Suprapubic skin (tissue), 4 donors: ENCODE measurements around the gene RASIP1. TPM values are rescaled to one million over a fixed set of nuclear protein-coding genes. Genes with fewer than 3 reads are reported as not detected.
"Not testable (repeated sequence)": the region's sequence is repeated elsewhere in the genome, so short reads cannot be mapped to it uniquely, and the experiment has no call there.

Experiments used
- DNase-seq, 2 donors: peaks; one replicate each; pipeline ENCODE4 v3.0.0-alpha.2; 2019; ENCODE audit warnings: low spot score in 2 of 2
- H3K27ac ChIP-seq: fragments of 200-600 bp; sonication (generic); one replicate; pipeline ENCODE4 v1.5.1; 2019
- H3K27me3 ChIP-seq: fragments of 200-600 bp; sonication (generic); one replicate; pipeline ENCODE4 v1.5.1; 2019
- H3K36me3 ChIP-seq: fragments of 200-600 bp; sonication (generic); one replicate; pipeline ENCODE4 v1.5.1; 2019
- H3K4me1 ChIP-seq: fragments of 200-600 bp; sonication (generic); one replicate; pipeline ENCODE4 v1.5.1; 2019
- H3K4me3 ChIP-seq: fragments of 200-600 bp; sonication (generic); one replicate; pipeline ENCODE4 v1.5.1; 2019; ENCODE audit warnings: mild to moderate bottlenecking
- H3K9me3 ChIP-seq: fragments of 200-600 bp; sonication (generic); one replicate; pipeline ENCODE4 v1.5.1; 2019
- EP300 ChIP-seq: sonication (generic); formaldehyde crosslinking; IDR thresholded peaks from one replicate; pipeline ENCODE4 v1.6.1; 2017; ENCODE audit warnings: antibody characterized with exemption
- POLR2A ChIP-seq, 2 donors: fragments of 450-650 bp; IDR thresholded peaks; one replicate each; pipeline ENCODE4 v1.6.1; 2017; ENCODE audit warnings: antibody characterized with exemption in 2 of 2, mild to moderate bottlenecking in 2 of 2, moderate library complexity in 2 of 2
- POLR2AphosphoS5 ChIP-seq, 3 donors: sonication (generic); formaldehyde crosslinking; IDR thresholded peaks; one replicate each; pipeline ENCODE4 v1.6.1; 2017; ENCODE audit warnings: antibody characterized with exemption in 3 of 3
- WGBS: methylation state at CpG from one replicate; pipeline ENCODE4 v1.1.5; 2018; 5-methylcytosine and 5-hydroxymethylcytosine counted together
- total RNA-seq, 4 donors: library from RNA; depleted of rRNA; stranded (reverse); fragments of >200 nt; gene quantifications; one replicate each; pipeline ENCODE4 v1.1.0, GENCODE V29; 2016
- TF ChIP-seq, protein P1 (sequence below), 2 donors: fragments of 200-600 bp in 1 of 2; fragments of 450-650 bp in 1 of 2; sonication (generic) in 1 of 2; IDR thresholded peaks; one replicate each; pipeline ENCODE4 v1.5.1; 2016 to 2019; ENCODE audit warnings: antibody characterized with exemption in 2 of 2, mild to moderate bottlenecking in 1 of 2, moderate library complexity in 1 of 2

Gene RASIP1
- total RNA-seq, 4 donors from 2014 or later = 5.1 to 16.1 (median 6.5) TPM

DNA sequence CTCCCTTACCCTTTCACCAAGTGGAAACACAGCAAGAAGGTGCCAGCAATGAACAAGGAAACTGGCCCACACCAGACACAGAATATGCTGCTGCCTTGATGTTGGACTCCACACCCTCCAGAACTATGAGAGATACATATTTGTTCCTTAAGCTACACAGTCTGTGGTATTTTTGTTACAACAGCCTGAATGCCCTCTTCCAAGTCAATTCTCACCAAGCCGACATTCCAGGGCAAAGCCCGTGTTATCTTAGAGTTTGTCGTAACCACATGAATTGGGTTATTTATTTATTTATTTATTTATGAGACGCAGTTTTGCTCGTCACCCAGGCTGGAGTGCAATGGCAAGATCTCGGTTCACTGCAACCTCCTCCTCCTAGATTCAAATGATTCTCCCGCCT lies 29.9 kb upstream of the RASIP1 start:
- no peak for DNase-seq
- 75% methylated on average over 7 of the region's 7 CpGs for WGBS
- Histone ChIP-seq H3K4me3 (no peak overlapping the region), H3K4me1 (peaks cover 13% of the 10 kb centered on the region), H3K9me3 (no peaks in the 10 kb centered on the region), H3K27ac (peak overlapping the region; percentile 60), H3K36me3 (no peaks in the 10 kb centered on the region), H3K27me3 (no peaks in the 10 kb centered on the region)
- TF ChIP-seq POLR2AphosphoS5 (IDR thresholded peaks at IDR 0.05) = no peak

DNA sequence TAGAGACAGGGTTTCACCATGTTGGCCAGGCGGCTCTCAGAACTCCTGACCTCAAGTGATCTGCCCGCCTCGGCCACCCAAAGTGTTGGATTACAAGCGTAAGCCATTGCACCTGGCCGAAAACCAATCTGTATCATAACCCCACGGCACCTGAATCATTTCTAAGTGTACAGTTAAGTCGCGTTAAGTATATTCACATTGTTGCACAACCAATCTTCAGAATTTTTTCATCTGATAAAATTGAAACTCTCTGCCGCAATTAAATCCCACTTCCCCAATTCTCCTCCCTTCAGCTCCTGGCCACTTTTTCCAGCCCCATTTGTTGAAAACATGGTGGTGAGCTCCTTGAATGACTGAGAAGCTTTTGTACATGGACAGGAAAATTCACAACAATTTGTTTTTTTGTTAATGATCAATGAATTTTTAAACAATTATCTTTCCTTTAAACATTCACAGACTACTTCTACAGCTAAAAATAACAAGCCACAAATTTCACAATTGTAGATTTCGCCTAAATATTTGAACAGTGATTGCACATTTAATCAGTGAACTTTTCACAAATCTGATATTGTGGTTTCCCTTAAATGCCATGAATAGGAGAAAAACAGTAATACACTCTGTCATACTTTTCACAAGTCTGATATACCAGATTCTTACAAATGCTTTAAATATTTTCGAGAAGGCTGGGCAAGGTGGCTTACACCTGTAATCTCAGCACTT lies 28.7 kb upstream of the RASIP1 start:
- 87% methylated on average over 11 of the region's 11 CpGs for WGBS
- H3K9me3 ChIP-seq = no peaks in the 10 kb centered on the region
- H3K4me1 ChIP-seq = peaks cover 13% of the 10 kb centered on the region
- DNase-seq = no peak
- no peak overlapping the region for H3K27ac ChIP-seq
- no peaks in the 10 kb centered on the region for H3K36me3 ChIP-seq
- TF ChIP-seq EP300 (no peak), POLR2A (IDR thresholded peaks at IDR 0.05) (no peak), POLR2AphosphoS5 (IDR thresholded peaks at IDR 0.05) (no peak)
- TF ChIP-seq, protein P1, sequence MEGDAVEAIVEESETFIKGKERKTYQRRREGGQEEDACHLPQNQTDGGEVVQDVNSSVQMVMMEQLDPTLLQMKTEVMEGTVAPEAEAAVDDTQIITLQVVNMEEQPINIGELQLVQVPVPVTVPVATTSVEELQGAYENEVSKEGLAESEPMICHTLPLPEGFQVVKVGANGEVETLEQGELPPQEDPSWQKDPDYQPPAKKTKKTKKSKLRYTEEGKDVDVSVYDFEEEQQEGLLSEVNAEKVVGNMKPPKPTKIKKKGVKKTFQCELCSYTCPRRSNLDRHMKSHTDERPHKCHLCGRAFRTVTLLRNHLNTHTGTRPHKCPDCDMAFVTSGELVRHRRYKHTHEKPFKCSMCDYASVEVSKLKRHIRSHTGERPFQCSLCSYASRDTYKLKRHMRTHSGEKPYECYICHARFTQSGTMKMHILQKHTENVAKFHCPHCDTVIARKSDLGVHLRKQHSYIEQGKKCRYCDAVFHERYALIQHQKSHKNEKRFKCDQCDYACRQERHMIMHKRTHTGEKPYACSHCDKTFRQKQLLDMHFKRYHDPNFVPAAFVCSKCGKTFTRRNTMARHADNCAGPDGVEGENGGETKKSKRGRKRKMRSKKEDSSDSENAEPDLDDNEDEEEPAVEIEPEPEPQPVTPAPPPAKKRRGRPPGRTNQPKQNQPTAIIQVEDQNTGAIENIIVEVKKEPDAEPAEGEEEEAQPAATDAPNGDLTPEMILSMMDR (IDR thresholded peaks at IDR 0.05) = no peak
- no peaks in the 10 kb centered on the region for H3K27me3 ChIP-seq
- no peak overlapping the region for H3K4me3 ChIP-seq

DNA sequence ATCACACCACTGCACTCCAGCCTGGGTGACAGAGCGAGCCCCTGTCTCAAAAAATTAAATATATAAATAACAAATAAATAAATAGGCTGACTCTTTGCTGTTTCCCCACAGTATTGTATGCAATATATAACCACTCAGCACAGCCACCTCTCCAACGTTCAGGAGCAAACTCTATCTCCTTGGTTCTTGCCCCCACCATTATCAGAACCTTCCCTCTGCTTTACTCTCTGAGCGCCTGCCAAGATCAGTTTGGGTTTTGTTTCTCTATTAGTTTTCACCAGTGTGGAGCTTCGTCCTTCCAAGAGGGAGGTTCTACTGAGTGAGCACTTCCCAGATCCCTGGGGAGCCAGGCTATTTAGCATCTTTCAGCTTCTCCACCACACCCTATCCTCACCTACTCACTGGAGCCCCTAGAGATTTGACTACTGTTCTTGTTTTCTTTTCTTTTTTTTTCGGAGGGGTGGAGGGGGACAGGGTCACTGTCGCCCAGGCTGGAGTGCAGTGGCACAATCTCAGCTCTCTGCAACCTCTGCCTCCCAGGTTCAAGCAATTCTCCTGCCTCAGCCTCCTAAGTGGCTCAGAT lies 27.9 kb upstream of the RASIP1 start:
- H3K36me3 ChIP-seq, H3K27me3 ChIP-seq, H3K9me3 ChIP-seq, DNase-seq, H3K27ac ChIP-seq, H3K4me3 ChIP-seq: not testable (repeated sequence)
- peaks cover 13% of the 10 kb centered on the region for H3K4me1 ChIP-seq
- 45% methylated on average over 6 of the region's 6 CpGs for WGBS

DNA sequence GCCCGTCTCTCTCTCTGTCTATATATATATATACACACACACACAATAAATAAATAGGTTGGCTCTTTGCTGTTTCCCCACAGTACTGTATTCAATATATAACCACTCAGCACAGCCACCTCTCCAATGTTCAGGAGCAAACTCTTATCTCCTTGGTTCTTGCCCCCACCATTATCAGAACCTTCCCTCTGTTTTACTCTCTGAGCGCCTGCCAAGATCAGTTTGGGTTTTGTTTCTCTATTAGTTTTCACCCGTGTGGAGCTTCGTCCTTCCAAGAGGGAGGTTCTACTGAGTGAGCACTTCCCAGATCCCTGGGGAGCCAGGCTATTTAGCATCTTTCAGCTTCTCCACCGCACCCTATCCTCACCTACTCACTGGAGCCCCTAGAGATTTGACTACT lies 25.4 kb upstream of the RASIP1 start:
- H3K4me1 ChIP-seq, H3K27ac ChIP-seq, H3K27me3 ChIP-seq, H3K9me3 ChIP-seq, DNase-seq, H3K36me3 ChIP-seq, H3K4me3 ChIP-seq: not testable (repeated sequence)
- 43% methylated on average over 5 of the region's 5 CpGs for WGBS

DNA sequence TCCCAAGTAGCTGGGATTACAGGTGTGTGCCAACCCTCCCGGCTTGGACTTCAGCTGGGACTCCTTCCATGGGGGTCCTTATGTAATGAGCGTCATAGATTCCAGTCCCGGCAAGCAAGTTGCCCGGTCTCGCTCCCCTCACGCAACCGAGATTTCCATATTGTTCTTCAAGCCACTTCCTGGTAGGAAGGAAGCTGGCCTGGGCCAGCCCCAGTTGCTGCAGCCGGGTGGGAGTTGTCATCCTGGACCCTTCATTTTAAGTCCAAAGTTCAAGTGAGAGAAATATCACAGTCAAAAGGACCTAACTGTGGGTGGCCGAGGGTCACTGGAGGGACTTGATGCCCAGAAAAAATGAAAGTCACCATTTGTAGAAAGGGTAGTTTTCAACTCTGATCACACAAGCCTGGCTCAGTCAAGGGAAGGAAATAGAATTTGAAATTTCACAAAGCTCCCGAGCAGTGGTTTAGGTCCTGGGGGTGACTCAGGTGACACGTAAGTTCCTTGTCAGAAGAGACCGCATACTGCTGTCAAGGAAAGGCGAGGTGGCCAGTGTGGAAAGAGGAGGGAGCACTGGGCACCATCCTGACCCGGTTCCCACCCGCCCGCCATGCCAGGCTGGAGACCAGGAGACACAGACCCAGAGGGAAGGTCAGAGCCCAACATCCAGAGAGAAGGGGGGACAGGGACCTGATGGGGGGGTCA lies 20.2 kb upstream of the RASIP1 start:
- WGBS = 72% methylated on average over 14 of the region's 16 CpGs
- no peak overlapping the region for H3K4me3 ChIP-seq
- TF ChIP-seq EP300 = no peak
- TF ChIP-seq, protein P1 (IDR thresholded peaks at IDR 0.05) = no peak
- H3K4me1 ChIP-seq = peaks cover 2% of the 10 kb centered on the region
- DNase-seq = no peak
- H3K9me3 ChIP-seq = no peaks in the 10 kb centered on the region
- peaks cover 3% of the 10 kb centered on the region for H3K27me3 ChIP-seq
- H3K27ac ChIP-seq = peak overlapping the region; percentile 8
- H3K36me3 ChIP-seq = no peaks in the 10 kb centered on the region

DNA sequence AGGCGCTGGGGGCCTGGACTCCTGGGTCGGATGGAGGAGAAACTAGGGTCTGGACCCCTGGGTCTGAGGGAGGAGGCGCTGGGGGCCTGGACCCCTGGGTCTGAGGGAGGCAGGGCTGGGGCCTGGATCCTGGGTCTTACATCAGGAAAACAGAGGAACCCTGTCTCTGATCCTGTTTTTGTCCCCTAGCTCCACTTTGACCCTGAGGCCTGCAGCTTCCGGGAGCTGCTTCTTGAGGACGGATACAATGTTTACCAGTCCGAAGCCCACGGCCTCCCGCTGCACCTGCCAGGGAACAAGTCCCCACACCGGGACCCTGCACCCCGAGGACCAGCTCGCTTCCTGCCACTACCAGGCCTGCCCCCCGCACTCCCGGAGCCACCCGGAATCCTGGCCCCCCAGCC lies 17.3 kb upstream of the RASIP1 start:
- H3K4me1 ChIP-seq = peaks cover 9% of the 10 kb centered on the region
- H3K27ac ChIP-seq = no peak overlapping the region
- WGBS = 100% methylated on average over 2 of the region's 14 CpGs
- H3K36me3 ChIP-seq = no peaks in the 10 kb centered on the region
- H3K27me3 ChIP-seq = peaks cover 3% of the 10 kb centered on the region
- no peak overlapping the region for H3K4me3 ChIP-seq
- no peaks in the 10 kb centered on the region for H3K9me3 ChIP-seq
- TF ChIP-seq, protein P1 (IDR thresholded peaks at IDR 0.05) = no peak
- TF ChIP-seq EP300 (no peak), POLR2AphosphoS5 (IDR thresholded peaks at IDR 0.05) (no peak), POLR2A (IDR thresholded peaks at IDR 0.05) (no peak)
- no peak for DNase-seq
